ENCODE results near the gene SEPTIN2.

DNA sequence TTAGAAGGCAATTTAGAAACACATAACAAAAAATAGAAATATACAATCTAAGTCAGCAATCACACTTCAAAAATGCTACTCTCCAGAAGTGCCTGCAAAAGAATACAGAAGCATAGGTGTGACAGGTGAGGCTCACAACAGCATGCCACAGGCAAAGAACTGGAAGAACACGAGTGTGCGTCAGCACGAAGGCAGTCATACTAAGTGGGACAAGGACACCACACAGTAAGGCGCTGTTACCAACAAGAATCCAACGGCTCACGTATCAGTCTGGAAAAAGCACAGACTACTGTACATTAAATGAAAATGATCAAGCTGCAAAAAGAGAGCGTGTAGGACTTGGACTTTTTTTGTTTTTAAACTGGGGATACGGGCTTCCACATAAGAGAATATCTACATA, 19.0 kb upstream of the SEPTIN2 start:
- TF ChIP-seq SUZ12 (IDR thresholded peaks at IDR 0.05) (no peak), ELF4 (IDR thresholded peaks at IDR 0.05) (no peak), L3MBTL2 (conservative IDR thresholded peaks at IDR 0.05) (no peak), CTBP1 (IDR thresholded peaks at IDR 0.05; ENCODE audit: borderline replicate concordance) (no peak), FOXA1 (IDR thresholded peaks at IDR 0.05) (no peak), ARNT (IDR thresholded peaks at IDR 0.05) (no peak), LEF1 (IDR thresholded peaks at IDR 0.05; ENCODE audit: borderline replicate concordance) (no peak), NFRKB (IDR thresholded peaks at IDR 0.05) (no peak), SP1 (IDR thresholded peaks at IDR 0.05) (no peak), HDGF (IDR thresholded peaks at IDR 0.05; ENCODE audit: borderline replicate concordance) (no peak), BHLHE40 (IDR thresholded peaks at IDR 0.05; ENCODE audit: borderline replicate concordance) (no peak), FOXK2 (IDR thresholded peaks at IDR 0.05) (no peak)
- TF ChIP-seq, protein P1, sequence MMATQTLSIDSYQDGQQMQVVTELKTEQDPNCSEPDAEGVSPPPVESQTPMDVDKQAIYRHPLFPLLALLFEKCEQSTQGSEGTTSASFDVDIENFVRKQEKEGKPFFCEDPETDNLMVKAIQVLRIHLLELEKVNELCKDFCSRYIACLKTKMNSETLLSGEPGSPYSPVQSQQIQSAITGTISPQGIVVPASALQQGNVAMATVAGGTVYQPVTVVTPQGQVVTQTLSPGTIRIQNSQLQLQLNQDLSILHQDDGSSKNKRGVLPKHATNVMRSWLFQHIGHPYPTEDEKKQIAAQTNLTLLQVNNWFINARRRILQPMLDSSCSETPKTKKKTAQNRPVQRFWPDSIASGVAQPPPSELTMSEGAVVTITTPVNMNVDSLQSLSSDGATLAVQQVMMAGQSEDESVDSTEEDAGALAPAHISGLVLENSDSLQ (IDR thresholded peaks at IDR 0.05), result no peak

Measured in HEK293T (cell line).